K562 (cell line): ENCODE results near the gene NPIPB2. TPM values are rescaled to one million over a fixed set of nuclear protein-coding genes. Genes with fewer than 3 reads are reported as not detected.

Source experiments
- CREB1 ChIP-seq, 2 experiments: sonication (generic) in 1 of 2; formaldehyde crosslinking in 1 of 2; IDR thresholded peaks; 2 replicates each; pipeline versions ENCODE4 v1.6.1 to v1.8.0; 2012 to 2022; ENCODE audit warnings: inconsistent platforms in 1 of 2, mild to moderate bottlenecking in 1 of 2, missing genetic modification reagents in 1 of 2, moderate library complexity in 1 of 2
- HDAC2 ChIP-seq: fragments of 450-650 bp; IDR thresholded peaks from 2 replicates; pipeline ENCODE4 v1.6.1; 2016; ENCODE audit warnings: mild to moderate bottlenecking
- KLF13 ChIP-seq: fragments of 450-650 bp; IDR thresholded peaks from 2 replicates; pipeline ENCODE4 v1.6.1; 2016; ENCODE audit warnings: missing genetic modification characterization, low read depth, mild to moderate bottlenecking, missing compliant biosample characterization, moderate library complexity, borderline replicate concordance
- MCM5 ChIP-seq: fragments of 450-650 bp; IDR thresholded peaks from 2 replicates; pipeline ENCODE4 v1.6.1; 2016; ENCODE audit warnings: low read depth
- NFE2 ChIP-seq: IDR thresholded peaks from 2 replicates; pipeline ENCODE4 v1.6.1; 2014; ENCODE audit warnings: antibody characterized with exemption, low read depth
- PPARD ChIP-seq: fragments of 250-450 bp; sonication (Bioruptor Pico); IDR thresholded peaks from 2 replicates; pipeline ENCODE4 v1.8.0; 2022; ENCODE audit warnings: inconsistent platforms, mild to moderate bottlenecking, moderate library complexity
- SMAD3 ChIP-seq: fragments of 450-650 bp; formaldehyde crosslinking; conservative IDR thresholded peaks from 2 replicates; pipeline ENCODE4 v1.4.0; 2020; ENCODE audit warnings: mild to moderate bottlenecking
- SMARCA5 ChIP-seq: fragments of 450-650 bp; IDR thresholded peaks from 2 replicates; pipeline ENCODE4 v1.6.1; 2016
- ZNF121 ChIP-seq: sonication (generic); formaldehyde crosslinking; conservative IDR thresholded peaks from 2 replicates; pipeline ENCODE4 v1.8.0; 2022; ENCODE audit warnings: missing genetic modification reagents
- ZNF282 ChIP-seq: sonication (generic); formaldehyde crosslinking; IDR thresholded peaks from 2 replicates; pipeline ENCODE4 v1.8.1; 2023; ENCODE audit warnings: missing genetic modification reagents
- ZNF436 ChIP-seq: fragments of 250-450, 450-650 bp; sonication (Bioruptor Pico); formaldehyde crosslinking; IDR thresholded peaks from 2 replicates; pipeline ENCODE4 v1.7.0; 2020; ENCODE audit warnings: mild to moderate bottlenecking
- polyA plus RNA-seq, 8 experiments: library from polyadenylated mRNA; depleted of rRNA in 4 of 8; stranded (reverse) in 5 of 8; unstranded in 3 of 8; fragments of >200 nt; fragmentation: Nextera tagmentation in 2 of 8; fragmentation: Illumina TruSeq in 1 of 8; extraction: Ambion mirVana in 2 of 8; extraction: Trizol in 1 of 8; gene quantifications; 2 replicates each; pipeline versions ENCODE4 v1.2.1 to v1.2.3, GENCODE V29; 2011 to 2014; ENCODE audit warnings: inconsistent platforms in 1 of 8, missing spikeins in 1 of 8
- total RNA-seq, 7 experiments: library from RNA; depleted of rRNA in 6 of 7; stranded (reverse); fragments of >200 nt in 6 of 7; fragmentation: Illumina TruSeq in 2 of 7; extraction: Trizol in 2 of 7; gene quantifications; 2 replicates each; pipeline versions ENCODE4 v1.2.1 to v1.2.3, GENCODE V29; 2011 to 2021; ENCODE audit warnings: low replicate concordance in 1 of 7
- TF ChIP-seq, protein P1 (sequence below): fragments of 250-450 bp; sonication (Bioruptor Pico); IDR thresholded peaks from 2 replicates; pipeline ENCODE4 v1.5.0; 2021
- TF ChIP-seq, protein P2 (sequence below), 3 experiments: fragments of 200-800 bp in 1 of 3; fragments of 250-450 bp in 1 of 3; fragments of 450-650 bp in 1 of 3; sonication (Bioruptor Pico) in 1 of 3; sonication (Bioruptor generic) in 1 of 3; formaldehyde crosslinking in 1 of 3; IDR thresholded peaks; 2 replicates each; pipeline versions ENCODE4 v1.6.1 to v1.8.0; 2016 to 2022; ENCODE audit warnings: mild to moderate bottlenecking in 2 of 3, missing genetic modification characterization in 2 of 3, missing compliant biosample characterization in 1 of 3, moderate library complexity in 1 of 3
- TF ChIP-seq, protein P3 (sequence below): fragments of 250-450 bp; sonication (Bioruptor Pico); IDR thresholded peaks from 2 replicates; pipeline ENCODE4 v1.8.0; 2021; ENCODE audit warnings: borderline replicate concordance, mild to moderate bottlenecking, moderate library complexity; ENCODE audit not compliant: poor library complexity, severe bottlenecking
- TF ChIP-seq, protein P4 (sequence below): sonication (generic); formaldehyde crosslinking; IDR thresholded peaks from 2 replicates; pipeline ENCODE4 v1.8.0; 2022; ENCODE audit warnings: mild to moderate bottlenecking, missing genetic modification reagents
- TF ChIP-seq, protein P5 (sequence below), 2 experiments: fragments of 450-650 bp in 1 of 2; sonication (generic) in 1 of 2; formaldehyde crosslinking; conservative IDR thresholded peaks; 2 replicates each; pipeline versions ENCODE4 v1.4.0 to v1.8.1; 2020 to 2022; ENCODE audit warnings: mild to moderate bottlenecking in 1 of 2, missing genetic modification reagents in 1 of 2

The NPIPB2 gene
- total and polyA plus RNA-seq, 9 of the 15 experiments (the other 6 are each of a cell fraction or from before 2014, with no cell fraction given) = 0.21 to 2.9 (median 1.6) TPM; not detected in 1

DNA sequence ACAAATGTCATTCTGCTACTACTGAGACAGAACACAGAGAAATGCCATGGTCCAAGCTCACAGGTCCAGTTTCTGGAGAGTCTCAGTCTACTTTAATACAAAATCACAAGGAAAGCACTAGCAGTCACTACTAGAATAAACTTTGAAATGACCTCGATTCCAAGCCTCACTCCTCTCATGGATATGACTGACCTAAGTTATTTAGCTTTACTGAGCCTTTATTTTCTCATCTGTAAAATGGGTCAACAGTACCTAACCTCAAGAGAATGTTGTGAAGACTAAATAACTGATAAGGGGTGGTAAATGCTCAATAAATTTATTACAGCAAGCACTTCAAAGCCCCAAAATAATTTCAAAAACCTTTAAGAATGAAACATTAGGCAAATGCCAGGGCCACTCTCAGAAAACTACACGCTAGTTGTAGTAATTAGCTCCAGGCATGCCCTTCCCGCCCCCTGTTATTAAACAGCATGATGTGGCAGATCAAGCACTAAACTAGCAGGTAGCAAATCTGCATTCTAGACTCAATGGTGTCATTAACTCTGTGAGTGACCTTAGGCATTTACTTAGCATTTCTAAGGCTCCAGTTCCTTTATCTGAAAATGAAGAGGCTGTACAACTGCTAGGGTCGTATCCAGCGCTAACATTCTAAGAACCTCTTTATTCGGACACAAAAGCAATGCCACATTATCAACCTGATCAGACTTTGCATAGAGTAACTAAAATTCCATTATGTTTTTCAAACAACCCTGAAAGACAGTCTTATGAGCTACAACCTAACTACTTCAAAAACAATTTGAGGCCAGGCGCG lies 34.5 kb downstream of the NPIPB2 start (continued):
- no peak for TF ChIP-seq CREB1 (IDR thresholded peaks at IDR 0.05)
- TF ChIP-seq CREB1 (CRISPR knock-in tag; IDR thresholded peaks at IDR 0.05) = no peak
- TF ChIP-seq KLF13 (tag) = no peak
- no peak for TF ChIP-seq SMAD3 (CRISPR knock-in tag)
- TF ChIP-seq ZNF436 = no peak
- TF ChIP-seq SMARCA5 = peak; percentile 38; the same call in 1 of the 2 replicates
- TF ChIP-seq PPARD = no peak
- no peak for TF ChIP-seq ZNF282 (CRISPR knock-in tag)
- TF ChIP-seq, protein P1, sequence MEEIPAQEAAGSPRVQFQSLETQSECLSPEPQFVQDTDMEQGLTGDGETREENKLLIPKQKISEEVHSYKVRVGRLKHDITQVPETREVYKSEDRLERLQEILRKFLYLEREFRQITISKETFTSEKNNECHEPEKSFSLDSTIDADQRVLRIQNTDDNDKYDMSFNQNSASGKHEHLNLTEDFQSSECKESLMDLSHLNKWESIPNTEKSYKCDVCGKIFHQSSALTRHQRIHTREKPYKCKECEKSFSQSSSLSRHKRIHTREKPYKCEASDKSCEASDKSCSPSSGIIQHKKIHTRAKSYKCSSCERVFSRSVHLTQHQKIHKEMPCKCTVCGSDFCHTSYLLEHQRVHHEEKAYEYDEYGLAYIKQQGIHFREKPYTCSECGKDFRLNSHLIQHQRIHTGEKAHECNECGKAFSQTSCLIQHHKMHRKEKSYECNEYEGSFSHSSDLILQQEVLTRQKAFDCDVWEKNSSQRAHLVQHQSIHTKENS (CRISPR knock-in tag) = no peak
- TF ChIP-seq MCM5 = no peak
- TF ChIP-seq, protein P2, sequence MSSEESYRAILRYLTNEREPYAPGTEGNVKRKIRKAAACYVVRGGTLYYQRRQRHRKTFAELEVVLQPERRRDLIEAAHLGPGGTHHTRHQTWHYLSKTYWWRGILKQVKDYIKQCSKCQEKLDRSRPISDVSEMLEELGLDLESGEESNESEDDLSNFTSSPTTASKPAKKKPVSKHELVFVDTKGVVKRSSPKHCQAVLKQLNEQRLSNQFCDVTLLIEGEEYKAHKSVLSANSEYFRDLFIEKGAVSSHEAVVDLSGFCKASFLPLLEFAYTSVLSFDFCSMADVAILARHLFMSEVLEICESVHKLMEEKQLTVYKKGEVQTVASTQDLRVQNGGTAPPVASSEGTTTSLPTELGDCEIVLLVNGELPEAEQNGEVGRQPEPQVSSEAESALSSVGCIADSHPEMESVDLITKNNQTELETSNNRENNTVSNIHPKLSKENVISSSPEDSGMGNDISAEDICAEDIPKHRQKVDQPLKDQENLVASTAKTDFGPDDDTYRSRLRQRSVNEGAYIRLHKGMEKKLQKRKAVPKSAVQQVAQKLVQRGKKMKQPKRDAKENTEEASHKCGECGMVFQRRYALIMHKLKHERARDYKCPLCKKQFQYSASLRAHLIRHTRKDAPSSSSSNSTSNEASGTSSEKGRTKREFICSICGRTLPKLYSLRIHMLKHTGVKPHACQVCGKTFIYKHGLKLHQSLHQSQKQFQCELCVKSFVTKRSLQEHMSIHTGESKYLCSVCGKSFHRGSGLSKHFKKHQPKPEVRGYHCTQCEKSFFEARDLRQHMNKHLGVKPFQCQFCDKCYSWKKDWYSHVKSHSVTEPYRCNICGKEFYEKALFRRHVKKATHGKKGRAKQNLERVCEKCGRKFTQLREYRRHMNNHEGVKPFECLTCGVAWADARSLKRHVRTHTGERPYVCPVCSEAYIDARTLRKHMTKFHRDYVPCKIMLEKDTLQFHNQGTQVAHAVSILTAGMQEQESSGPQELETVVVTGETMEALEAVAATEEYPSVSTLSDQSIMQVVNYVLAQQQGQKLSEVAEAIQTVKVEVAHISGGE (CRISPR knock-in tag; IDR thresholded peaks at IDR 0.05) = no peak
- TF ChIP-seq, protein P3, sequence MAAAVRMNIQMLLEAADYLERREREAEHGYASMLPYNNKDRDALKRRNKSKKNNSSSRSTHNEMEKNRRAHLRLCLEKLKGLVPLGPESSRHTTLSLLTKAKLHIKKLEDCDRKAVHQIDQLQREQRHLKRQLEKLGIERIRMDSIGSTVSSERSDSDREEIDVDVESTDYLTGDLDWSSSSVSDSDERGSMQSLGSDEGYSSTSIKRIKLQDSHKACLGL = no peak
- no peak for TF ChIP-seq ZNF121 (CRISPR knock-in tag)
- TF ChIP-seq, protein P4, sequence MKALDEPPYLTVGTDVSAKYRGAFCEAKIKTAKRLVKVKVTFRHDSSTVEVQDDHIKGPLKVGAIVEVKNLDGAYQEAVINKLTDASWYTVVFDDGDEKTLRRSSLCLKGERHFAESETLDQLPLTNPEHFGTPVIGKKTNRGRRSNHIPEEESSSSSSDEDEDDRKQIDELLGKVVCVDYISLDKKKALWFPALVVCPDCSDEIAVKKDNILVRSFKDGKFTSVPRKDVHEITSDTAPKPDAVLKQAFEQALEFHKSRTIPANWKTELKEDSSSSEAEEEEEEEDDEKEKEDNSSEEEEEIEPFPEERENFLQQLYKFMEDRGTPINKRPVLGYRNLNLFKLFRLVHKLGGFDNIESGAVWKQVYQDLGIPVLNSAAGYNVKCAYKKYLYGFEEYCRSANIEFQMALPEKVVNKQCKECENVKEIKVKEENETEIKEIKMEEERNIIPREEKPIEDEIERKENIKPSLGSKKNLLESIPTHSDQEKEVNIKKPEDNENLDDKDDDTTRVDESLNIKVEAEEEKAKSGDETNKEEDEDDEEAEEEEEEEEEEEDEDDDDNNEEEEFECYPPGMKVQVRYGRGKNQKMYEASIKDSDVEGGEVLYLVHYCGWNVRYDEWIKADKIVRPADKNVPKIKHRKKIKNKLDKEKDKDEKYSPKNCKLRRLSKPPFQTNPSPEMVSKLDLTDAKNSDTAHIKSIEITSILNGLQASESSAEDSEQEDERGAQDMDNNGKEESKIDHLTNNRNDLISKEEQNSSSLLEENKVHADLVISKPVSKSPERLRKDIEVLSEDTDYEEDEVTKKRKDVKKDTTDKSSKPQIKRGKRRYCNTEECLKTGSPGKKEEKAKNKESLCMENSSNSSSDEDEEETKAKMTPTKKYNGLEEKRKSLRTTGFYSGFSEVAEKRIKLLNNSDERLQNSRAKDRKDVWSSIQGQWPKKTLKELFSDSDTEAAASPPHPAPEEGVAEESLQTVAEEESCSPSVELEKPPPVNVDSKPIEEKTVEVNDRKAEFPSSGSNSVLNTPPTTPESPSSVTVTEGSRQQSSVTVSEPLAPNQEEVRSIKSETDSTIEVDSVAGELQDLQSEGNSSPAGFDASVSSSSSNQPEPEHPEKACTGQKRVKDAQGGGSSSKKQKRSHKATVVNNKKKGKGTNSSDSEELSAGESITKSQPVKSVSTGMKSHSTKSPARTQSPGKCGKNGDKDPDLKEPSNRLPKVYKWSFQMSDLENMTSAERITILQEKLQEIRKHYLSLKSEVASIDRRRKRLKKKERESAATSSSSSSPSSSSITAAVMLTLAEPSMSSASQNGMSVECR (CRISPR knock-in tag) = no peak
- TF ChIP-seq, protein P5, sequence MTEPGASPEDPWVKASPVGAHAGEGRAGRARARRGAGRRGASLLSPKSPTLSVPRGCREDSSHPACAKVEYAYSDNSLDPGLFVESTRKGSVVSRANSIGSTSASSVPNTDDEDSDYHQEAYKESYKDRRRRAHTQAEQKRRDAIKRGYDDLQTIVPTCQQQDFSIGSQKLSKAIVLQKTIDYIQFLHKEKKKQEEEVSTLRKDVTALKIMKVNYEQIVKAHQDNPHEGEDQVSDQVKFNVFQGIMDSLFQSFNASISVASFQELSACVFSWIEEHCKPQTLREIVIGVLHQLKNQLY (CRISPR knock-in tag; conservative IDR thresholded peaks at IDR 0.05) = no peak
- 0 out of 2 replicates have a peak, but pooled peaks have one; percentile 60 for TF ChIP-seq HDAC2
- no peak for TF ChIP-seq NFE2
